K562 (cell line): ENCODE results near the gene GALNT15. TPM values are rescaled to one million over a fixed set of nuclear protein-coding genes. Genes with fewer than 3 reads are reported as not detected.

ENCODE experiments used
- ARID1B ChIP-seq: fragments of 450-650 bp; IDR thresholded peaks from 2 replicates; pipeline ENCODE4 v1.6.1; 2016; ENCODE audit warnings: antibody characterized with exemption, mild to moderate bottlenecking, inconsistent platforms
- HMBOX1 ChIP-seq: sonication (generic); IDR thresholded peaks from 2 replicates; pipeline ENCODE4 v1.6.1; 2016
- SAP30 ChIP-seq: fragments of 200-600 bp; sonication (generic); IDR thresholded peaks from 2 replicates; pipeline ENCODE4 v1.6.1; 2012; ENCODE audit warnings: borderline replicate concordance, low read depth, mild to moderate bottlenecking, moderate library complexity, low read length, control low read depth, inconsistent platforms; ENCODE audit not compliant: insufficient read depth, poor library complexity, severe bottlenecking
- ZNF639 ChIP-seq, 2 experiments: fragments of 200-800 bp in 1 of 2; sonication (Bioruptor generic) in 1 of 2; sonication (generic) in 1 of 2; formaldehyde crosslinking in 1 of 2; IDR thresholded peaks in 1 of 2; conservative IDR thresholded peaks in 1 of 2; 2 replicates each; pipeline versions ENCODE4 v1.5.0 to v1.6.1; 2016 to 2020; ENCODE audit warnings: missing compliant biosample characterization in 1 of 2, missing genetic modification characterization in 1 of 2, missing genetic modification reagents in 1 of 2
- polyA plus RNA-seq, 8 experiments: library from polyadenylated mRNA; depleted of rRNA in 4 of 8; stranded (reverse) in 5 of 8; unstranded in 3 of 8; fragments of >200 nt; fragmentation: Nextera tagmentation in 2 of 8; fragmentation: Illumina TruSeq in 1 of 8; extraction: Ambion mirVana in 2 of 8; extraction: Trizol in 1 of 8; gene quantifications; 2 replicates each; pipeline versions ENCODE4 v1.2.1 to v1.2.3, GENCODE V29; 2011 to 2014; ENCODE audit warnings: inconsistent platforms in 1 of 8, missing spikeins in 1 of 8
- total RNA-seq, 7 experiments: library from RNA; depleted of rRNA in 6 of 7; stranded (reverse); fragments of >200 nt in 6 of 7; fragmentation: Illumina TruSeq in 2 of 7; extraction: Trizol in 2 of 7; gene quantifications; 2 replicates each; pipeline versions ENCODE4 v1.2.1 to v1.2.3, GENCODE V29; 2011 to 2021; ENCODE audit warnings: low replicate concordance in 1 of 7
- TF ChIP-seq, protein P1 (sequence below): fragments of 450-650 bp; IDR thresholded peaks from 2 replicates; pipeline ENCODE4 v1.6.1; 2017; ENCODE audit warnings: antibody characterized with exemption

GALNT15 gene
- total and polyA plus RNA-seq, 9 of the 15 experiments (the other 6 are each of a cell fraction or from before 2014, with no cell fraction given), result not detected

DNA sequence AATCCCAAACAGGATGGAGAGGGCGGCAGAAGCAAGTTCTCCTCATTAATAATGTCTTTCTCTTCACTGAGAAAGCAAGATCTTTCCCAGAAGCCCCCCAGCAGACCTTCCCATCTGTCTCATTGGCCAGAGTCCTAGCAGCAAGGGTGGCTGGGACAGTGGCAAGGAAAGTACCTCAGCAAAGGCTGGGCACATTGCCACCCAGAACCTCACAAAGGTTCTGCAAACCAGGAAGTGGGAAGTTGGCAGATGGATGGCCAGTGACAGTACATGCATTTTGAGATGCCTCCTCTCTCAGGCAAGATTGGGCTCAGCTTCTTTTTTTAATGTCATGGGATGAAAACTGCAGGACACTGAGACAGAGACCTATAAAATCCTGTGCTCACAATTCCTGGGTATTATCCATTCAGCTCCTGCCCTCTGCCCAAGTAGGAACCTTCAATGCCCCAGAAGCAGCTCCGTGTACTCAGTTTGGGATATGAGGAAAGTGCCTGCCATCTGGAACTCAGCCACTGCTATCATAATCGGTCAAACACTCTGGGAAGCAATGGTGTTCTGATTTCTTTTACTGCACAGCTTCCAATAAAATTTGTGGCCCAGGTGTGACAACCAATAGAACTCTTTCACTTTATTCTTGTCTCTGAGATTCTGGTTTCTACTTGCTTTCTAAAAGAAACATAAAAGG, 64.7 kb downstream of the GALNT15 start (continued):
- TF ChIP-seq, protein P1, sequence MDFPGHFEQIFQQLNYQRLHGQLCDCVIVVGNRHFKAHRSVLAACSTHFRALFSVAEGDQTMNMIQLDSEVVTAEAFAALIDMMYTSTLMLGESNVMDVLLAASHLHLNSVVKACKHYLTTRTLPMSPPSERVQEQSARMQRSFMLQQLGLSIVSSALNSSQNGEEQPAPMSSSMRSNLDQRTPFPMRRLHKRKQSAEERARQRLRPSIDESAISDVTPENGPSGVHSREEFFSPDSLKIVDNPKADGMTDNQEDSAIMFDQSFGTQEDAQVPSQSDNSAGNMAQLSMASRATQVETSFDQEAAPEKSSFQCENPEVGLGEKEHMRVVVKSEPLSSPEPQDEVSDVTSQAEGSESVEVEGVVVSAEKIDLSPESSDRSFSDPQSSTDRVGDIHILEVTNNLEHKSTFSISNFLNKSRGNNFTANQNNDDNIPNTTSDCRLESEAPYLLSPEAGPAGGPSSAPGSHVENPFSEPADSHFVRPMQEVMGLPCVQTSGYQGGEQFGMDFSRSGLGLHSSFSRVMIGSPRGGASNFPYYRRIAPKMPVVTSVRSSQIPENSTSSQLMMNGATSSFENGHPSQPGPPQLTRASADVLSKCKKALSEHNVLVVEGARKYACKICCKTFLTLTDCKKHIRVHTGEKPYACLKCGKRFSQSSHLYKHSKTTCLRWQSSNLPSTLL, result no peak
- TF ChIP-seq SAP30, result no peak
- no peak for TF ChIP-seq ARID1B
- TF ChIP-seq HMBOX1, result no peak
- TF ChIP-seq ZNF639 (CRISPR knock-in tag; conservative IDR thresholded peaks at IDR 0.05 in 1 of 2, IDR thresholded peaks at IDR 0.05 in 1 of 2), result no peak
